ENCODE data around the gene LRRFIP1. TPM values are rescaled to one million over a fixed set of nuclear protein-coding genes. Genes with fewer than 3 reads are reported as not detected.

Gene LRRFIP1
- polyA plus RNA-seq, 1 donor (not counting 4 experiments of a cell fraction or from before 2014, with no cell fraction given), result 115 TPM

DNA sequence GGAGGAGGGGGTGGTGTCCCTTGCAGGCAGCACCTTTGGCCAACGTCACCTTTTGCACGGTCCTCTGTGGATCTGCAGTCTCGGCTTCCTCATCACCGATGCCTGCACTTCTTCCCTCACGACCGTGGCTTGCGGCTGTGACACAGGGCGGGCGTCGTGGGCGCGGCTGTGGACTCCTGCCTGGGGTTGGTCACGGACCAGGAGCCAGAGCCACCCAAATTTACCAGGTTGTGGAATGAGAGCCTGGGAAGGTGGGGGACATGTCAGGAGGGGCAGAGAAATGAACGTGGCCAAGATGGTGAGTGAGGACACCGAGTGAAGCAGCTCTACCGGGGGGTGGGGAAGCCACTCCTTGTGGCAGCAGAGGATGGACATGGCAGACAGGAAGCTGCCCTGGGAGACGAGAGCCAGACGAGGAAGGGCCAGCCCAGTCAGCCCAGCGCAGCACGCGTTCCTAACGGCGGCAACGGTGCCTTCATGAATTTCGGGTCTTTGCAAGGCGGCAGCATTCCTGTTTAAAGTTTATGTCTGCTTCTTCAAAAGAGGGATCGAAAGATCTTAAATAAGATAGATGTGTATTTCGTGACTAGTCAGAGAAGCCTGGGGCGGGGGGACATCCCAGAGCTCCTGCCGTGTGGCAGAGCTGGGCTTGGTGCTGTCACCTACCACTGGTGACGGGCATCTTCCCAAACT is 84.2 kb downstream of the LRRFIP1 start:
- Histone ChIP-seq H3K9me3 (ENCODE audit: control insufficient read depth, low read depth, low read length) (no peaks in the 10 kb centered on the region), H4K20me1 (ENCODE audit: control insufficient read depth, extremely low read depth, insufficient read depth, low read length) (peaks cover 40% of the 10 kb centered on the region), H3K4me2 (ENCODE audit: control insufficient read depth, extremely low read depth, insufficient read depth, low read depth, low read length) (no peak overlapping the region), H3K9ac (ENCODE audit: control insufficient read depth, extremely low read depth, insufficient read depth, low read length) (no peak overlapping the region), H3K4me3 (ENCODE audit: control insufficient read depth in 2 of 3, extremely low read depth in 1 of 3, insufficient read depth in 2 of 3, low read depth in 1 of 3, low read length in 3 of 3) (no peak overlapping the region), H3K79me2 (ENCODE audit: control insufficient read depth, insufficient read depth, low read length) (peaks cover 86% of the 10 kb centered on the region), H3K36me3 (ENCODE audit: control insufficient read depth in 2 of 2, extremely low read depth in 1 of 2, insufficient read depth in 2 of 2, low read length in 2 of 2) (peaks cover 17 to 48% of the 10 kb centered on the region in 2 experiments), H3K27me3 (ENCODE audit: control insufficient read depth, extremely low read depth, insufficient read depth, low read length) (no peaks in the 10 kb centered on the region), H3K4me1 (ENCODE audit: control insufficient read depth, extremely low read depth, insufficient read depth, low read length) (peaks cover 53% of the 10 kb centered on the region), H2AFZ (ENCODE audit: control insufficient read depth, low read length) (no peak overlapping the region), H3K9me1 (ENCODE audit: control insufficient read depth, extremely low read depth, insufficient read depth, low read length) (peaks cover 9% of the 10 kb centered on the region), H3K27ac (ENCODE audit: control insufficient read depth, insufficient read depth, low read length) (no peak overlapping the region)
- no peak for DNase-seq (ENCODE audit: low read depth, low spot score)
- no peak for FAIRE-seq
- dilution Hi-C loops (cut with MboI; ENCODE audit: extremely low pct_ligation_motif_present, low sequenced_read_pairs), result no loop called here
- TF ChIP-seq EZH2 (IDR thresholded peaks at IDR 0.05; ENCODE audit: low read length), result no peak
- TF ChIP-seq, protein P1, sequence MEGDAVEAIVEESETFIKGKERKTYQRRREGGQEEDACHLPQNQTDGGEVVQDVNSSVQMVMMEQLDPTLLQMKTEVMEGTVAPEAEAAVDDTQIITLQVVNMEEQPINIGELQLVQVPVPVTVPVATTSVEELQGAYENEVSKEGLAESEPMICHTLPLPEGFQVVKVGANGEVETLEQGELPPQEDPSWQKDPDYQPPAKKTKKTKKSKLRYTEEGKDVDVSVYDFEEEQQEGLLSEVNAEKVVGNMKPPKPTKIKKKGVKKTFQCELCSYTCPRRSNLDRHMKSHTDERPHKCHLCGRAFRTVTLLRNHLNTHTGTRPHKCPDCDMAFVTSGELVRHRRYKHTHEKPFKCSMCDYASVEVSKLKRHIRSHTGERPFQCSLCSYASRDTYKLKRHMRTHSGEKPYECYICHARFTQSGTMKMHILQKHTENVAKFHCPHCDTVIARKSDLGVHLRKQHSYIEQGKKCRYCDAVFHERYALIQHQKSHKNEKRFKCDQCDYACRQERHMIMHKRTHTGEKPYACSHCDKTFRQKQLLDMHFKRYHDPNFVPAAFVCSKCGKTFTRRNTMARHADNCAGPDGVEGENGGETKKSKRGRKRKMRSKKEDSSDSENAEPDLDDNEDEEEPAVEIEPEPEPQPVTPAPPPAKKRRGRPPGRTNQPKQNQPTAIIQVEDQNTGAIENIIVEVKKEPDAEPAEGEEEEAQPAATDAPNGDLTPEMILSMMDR (optimal IDR thresholded peaks at IDR 0.05 in 1 of 3, IDR thresholded peaks at IDR 0.05 in 1 of 3, conservative IDR thresholded peaks at IDR 0.05 in 1 of 3; ENCODE audit: extremely low read depth in 1 of 3, insufficient read depth in 2 of 3, low read length in 3 of 3), result no peak

DNA sequence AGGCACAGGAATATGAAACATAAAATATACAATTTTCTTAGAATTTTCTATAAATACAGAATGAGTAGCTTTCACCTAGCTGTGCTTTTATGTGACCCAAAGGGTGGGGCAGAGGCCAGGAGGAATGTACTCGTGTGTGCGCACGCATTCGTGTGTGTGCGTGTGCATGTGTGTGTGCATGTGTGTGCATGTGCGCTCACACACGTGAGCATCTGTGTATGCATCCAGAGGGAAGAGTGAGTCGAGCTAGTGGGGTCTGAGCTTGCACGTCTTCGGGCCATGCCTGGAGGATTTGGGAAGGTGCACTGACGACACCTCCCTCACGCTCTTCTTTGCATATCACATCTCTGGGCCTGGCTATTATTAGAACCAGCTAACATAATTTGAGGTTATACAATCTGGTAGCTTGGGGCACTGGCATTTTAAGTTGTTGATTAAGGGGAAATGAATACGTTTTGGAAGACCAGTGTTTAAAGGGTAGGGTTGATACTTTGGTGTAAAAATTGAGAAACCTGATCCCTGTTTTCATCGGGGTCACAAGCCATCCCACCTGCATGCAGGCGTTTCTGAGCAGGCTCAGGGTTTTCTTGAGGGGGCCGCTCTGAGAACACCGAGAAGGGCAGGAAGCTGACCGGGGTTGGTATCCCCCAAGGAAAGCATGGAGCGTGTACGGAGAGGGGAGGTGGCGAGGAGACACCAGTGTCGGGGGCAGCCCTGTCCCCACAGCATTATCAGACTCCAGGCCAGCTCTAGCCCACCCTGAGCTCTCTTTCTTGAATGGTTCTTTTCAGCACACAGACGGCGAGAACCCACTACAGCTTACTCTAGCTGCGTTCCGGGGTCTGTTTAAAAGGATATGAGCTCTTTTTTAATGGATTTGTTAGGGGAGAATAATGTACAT is 85.3 kb downstream of the LRRFIP1 start:
- Histone ChIP-seq H3K27ac (ENCODE audit: control insufficient read depth, insufficient read depth, low read length) (no peak overlapping the region), H2AFZ (ENCODE audit: control insufficient read depth, low read length) (no peak overlapping the region), H3K4me3 (ENCODE audit: control insufficient read depth in 2 of 3, extremely low read depth in 1 of 3, insufficient read depth in 2 of 3, low read depth in 1 of 3, low read length in 3 of 3) (no peak overlapping the region), H3K27me3 (ENCODE audit: control insufficient read depth, extremely low read depth, insufficient read depth, low read length) (no peaks in the 10 kb centered on the region), H3K79me2 (ENCODE audit: control insufficient read depth, insufficient read depth, low read length) (peaks cover 86% of the 10 kb centered on the region), H3K9ac (ENCODE audit: control insufficient read depth, extremely low read depth, insufficient read depth, low read length) (no peak overlapping the region), H3K4me1 (ENCODE audit: control insufficient read depth, extremely low read depth, insufficient read depth, low read length) (peaks cover 53% of the 10 kb centered on the region), H4K20me1 (ENCODE audit: control insufficient read depth, extremely low read depth, insufficient read depth, low read length) (peaks cover 41% of the 10 kb centered on the region), H3K4me2 (ENCODE audit: control insufficient read depth, extremely low read depth, insufficient read depth, low read depth, low read length) (no peak overlapping the region), H3K9me1 (ENCODE audit: control insufficient read depth, extremely low read depth, insufficient read depth, low read length) (peaks cover 7% of the 10 kb centered on the region), H3K36me3 (ENCODE audit: control insufficient read depth in 2 of 2, extremely low read depth in 1 of 2, insufficient read depth in 2 of 2, low read length in 2 of 2) (peaks cover 17 to 41% of the 10 kb centered on the region in 2 experiments), H3K9me3 (ENCODE audit: control insufficient read depth, low read depth, low read length) (no peaks in the 10 kb centered on the region)
- TF ChIP-seq EZH2 (IDR thresholded peaks at IDR 0.05; ENCODE audit: low read length), result no peak
- TF ChIP-seq, protein P1 (optimal IDR thresholded peaks at IDR 0.05 in 1 of 3, IDR thresholded peaks at IDR 0.05 in 1 of 3, conservative IDR thresholded peaks at IDR 0.05 in 1 of 3; ENCODE audit: extremely low read depth in 1 of 3, insufficient read depth in 2 of 3, low read length in 3 of 3), result no peak
- dilution Hi-C loops (cut with MboI; ENCODE audit: extremely low pct_ligation_motif_present, low sequenced_read_pairs), result no loop called here
- no peak for DNase-seq (ENCODE audit: low read depth, low spot score)
- FAIRE-seq, result no peak
